Mesothelial cell of epicardium (in vitro differentiated cells): ENCODE measurements around the gene METTL1. TPM values are rescaled to one million over a fixed set of nuclear protein-coding genes. Genes with fewer than 3 reads are reported as not detected.

Experiments used
- DNase-seq, 2 experiments: peaks; one replicate each; pipeline ENCODE4 v3.0.0; 2021; ENCODE audit warnings: low spot score in 2 of 2; ENCODE audit not compliant: unreplicated experiment in 2 of 2
- H3K27ac Mint-ChIP-seq: 2 replicates; pipeline ENCODE4 v1.8.0; 2021; ENCODE audit warnings: mixed read lengths
- H3K27me3 Mint-ChIP-seq: 2 replicates; pipeline ENCODE4 v1.8.0; 2021; ENCODE audit warnings: low read depth, mixed read lengths
- H3K36me3 Mint-ChIP-seq: 2 replicates; pipeline ENCODE4 v1.8.0; 2021; ENCODE audit warnings: mixed read lengths
- H3K4me1 Mint-ChIP-seq: 2 replicates; pipeline ENCODE4 v1.8.0; 2021; ENCODE audit warnings: mixed read lengths
- H3K4me3 Mint-ChIP-seq: 2 replicates; pipeline ENCODE4 v1.8.0; 2021; ENCODE audit warnings: mild to moderate bottlenecking, moderate library complexity, mixed read lengths
- H3K9me3 Mint-ChIP-seq: 2 replicates; pipeline ENCODE4 v1.8.0; 2021; ENCODE audit warnings: mixed read lengths
- CTCF ChIP-seq: fragments of 200-600 bp; sonication (generic); IDR thresholded peaks from one replicate; pipeline ENCODE4 v1.5.0; 2021; ENCODE audit warnings: antibody characterized with exemption; ENCODE audit not compliant: unreplicated experiment
- total RNA-seq: library from RNA; stranded (reverse); gene quantifications from 3 replicates; pipeline ENCODE4 v1.2.1, GENCODE V29; 2021

Gene METTL1
- total RNA-seq, 1 donor from 2014 or later = 32.3 TPM

GRCh38 chr12:57761391-57761998, 10.4 kb downstream of the METTL1 start:
- Mint-ChIP-seq H3K27me3 (peaks cover 93% of the 10 kb centered on the region), H3K27ac (no peak overlapping the region), H3K9me3 (no peaks in the 10 kb centered on the region), H3K4me1 (peaks cover 20% of the 10 kb centered on the region), H3K36me3 (peaks cover 7% of the 10 kb centered on the region), H3K4me3 (no peak overlapping the region)
- TF ChIP-seq CTCF = no peak
- DNase-seq = no peak

- Mint-ChIP-seq H3K4me3 (no peak overlapping the region), H3K36me3 (peaks cover 7% of the 10 kb centered on the region), H3K9me3 (no peaks in the 10 kb centered on the region), H3K4me1 (peaks cover 20% of the 10 kb centered on the region), H3K27ac (no peak overlapping the region), H3K27me3 (peaks cover 91% of the 10 kb centered on the region)
- DNase-seq = peak in 1 of 2 experiments; percentile 45
- TF ChIP-seq CTCF = no peak
Measured at GRCh38 chr12:57760347-57760982, 11.4 kb downstream of the METTL1 start.

- no peak for DNase-seq
- H3K27me3 Mint-ChIP-seq = peaks cover 84% of the 10 kb centered on the region
- TF ChIP-seq CTCF = no peak
- H3K9me3 Mint-ChIP-seq = no peaks in the 10 kb centered on the region
- H3K27ac Mint-ChIP-seq = no peak overlapping the region
- H3K4me3 Mint-ChIP-seq = no peak overlapping the region
- H3K4me1 Mint-ChIP-seq = peaks cover 15% of the 10 kb centered on the region
- peaks cover 7% of the 10 kb centered on the region for H3K36me3 Mint-ChIP-seq
Measured at GRCh38 chr12:57759360-57759980, 12.4 kb downstream of the METTL1 start.

- Mint-ChIP-seq H3K4me1 (peaks cover 18% of the 10 kb centered on the region), H3K9me3 (no peaks in the 10 kb centered on the region), H3K4me3 (no peak overlapping the region), H3K27me3 (peaks cover 84% of the 10 kb centered on the region), H3K27ac (no peak overlapping the region), H3K36me3 (peaks cover 7% of the 10 kb centered on the region)
- TF ChIP-seq CTCF = no peak
- DNase-seq = no peak
Measured at GRCh38 chr12:57758552-57759359, 13.1 kb downstream of the METTL1 start.

GRCh38 chr12:57757771-57758170, 14.1 kb downstream of the METTL1 start:
- Mint-ChIP-seq H3K27ac (no peak overlapping the region), H3K4me1 (peaks cover 27% of the 10 kb centered on the region), H3K36me3 (peaks cover 7% of the 10 kb centered on the region), H3K4me3 (no peak overlapping the region), H3K27me3 (peaks cover 81% of the 10 kb centered on the region), H3K9me3 (no peaks in the 10 kb centered on the region)
- DNase-seq = no peak
- TF ChIP-seq CTCF = no peak
